Limb (tissue), 2 donors: ENCODE results near the gene NINJ2.
"Not testable (repeated sequence)": the region's sequence is repeated elsewhere in the genome, so short reads cannot be mapped to it uniquely, and the experiment has no call there.

ENCODE experiments used
- DNase-seq, 2 donors: peaks; one replicate each; pipeline ENCODE4 v3.0.0-alpha.2; 2016; ENCODE audit errors: extremely low spot score in 2 of 2

Gene NINJ2, protein sequence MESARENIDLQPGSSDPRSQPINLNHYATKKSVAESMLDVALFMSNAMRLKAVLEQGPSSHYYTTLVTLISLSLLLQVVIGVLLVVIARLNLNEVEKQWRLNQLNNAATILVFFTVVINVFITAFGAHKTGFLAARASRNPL

DNA sequence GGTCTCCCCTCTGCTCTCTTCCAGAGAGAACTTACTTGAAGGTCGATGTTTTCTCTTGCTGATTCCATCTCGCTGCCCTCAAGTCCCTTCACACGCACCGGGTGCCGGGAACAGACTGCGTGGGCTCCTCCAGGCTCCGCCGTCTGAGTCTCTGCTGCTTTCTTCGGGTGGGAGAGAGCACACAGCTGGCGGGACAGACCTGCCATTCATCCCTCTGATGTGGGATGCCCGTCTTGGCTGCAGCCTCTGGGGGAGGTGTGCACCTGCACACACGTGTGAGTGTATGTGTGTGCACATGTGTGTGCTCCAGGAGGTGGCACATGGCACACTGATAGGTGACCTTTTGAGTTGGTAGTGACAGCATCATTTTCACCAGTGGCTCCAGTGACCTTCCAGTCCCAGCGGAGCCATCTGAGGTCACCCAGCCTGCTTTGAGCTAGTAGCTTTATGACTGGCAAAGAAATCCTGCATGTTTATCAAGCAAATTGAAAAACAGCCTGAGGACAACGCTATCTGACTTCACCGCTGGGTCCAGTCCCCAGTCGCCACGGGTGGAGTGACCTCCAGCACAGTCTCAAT lies at the start of gene NINJ2:
TSS of gene NINJ2 (minus strand) at position 153 of the 579 bp plus-strand sequence. CDS start at position 68, 85 bp downstream.
- peak in 1 of 2 donors; percentile 43 for DNase-seq

DNA sequence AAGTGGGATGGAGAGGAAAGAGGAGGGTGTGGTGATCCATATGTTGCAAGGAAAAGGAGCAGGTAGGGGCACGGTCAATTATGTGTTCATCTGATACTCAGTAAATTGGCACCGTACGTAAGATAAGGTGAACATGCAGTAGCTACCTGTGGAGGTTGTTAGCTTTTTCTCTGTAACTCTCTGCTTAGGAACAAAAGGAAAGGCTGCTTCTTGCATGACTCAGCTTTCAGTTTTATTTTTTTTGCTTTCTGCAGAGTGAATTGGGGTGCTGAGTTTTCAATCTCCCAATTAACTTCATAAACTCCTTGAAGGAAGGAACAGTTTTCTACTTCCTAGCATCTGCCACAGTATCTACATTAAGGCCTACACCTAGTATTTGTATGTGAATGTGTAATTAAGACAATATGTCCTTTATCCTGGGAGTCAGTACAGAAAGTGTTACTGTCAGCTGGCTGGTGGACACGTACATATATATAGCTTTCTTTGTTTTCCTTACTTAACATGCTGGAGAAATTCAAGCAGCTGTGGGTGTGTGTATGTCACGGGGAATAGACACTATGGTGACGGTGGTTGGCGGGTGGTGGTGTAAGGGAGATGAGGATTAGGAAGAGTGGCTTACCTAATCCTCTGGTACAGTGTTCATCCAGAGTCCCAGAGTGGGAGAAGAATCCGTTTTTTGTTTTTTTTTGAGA lies 49.1 kb upstream of the NINJ2 start:
- peak in 1 of 2 donors; percentile 58 for DNase-seq

DNA sequence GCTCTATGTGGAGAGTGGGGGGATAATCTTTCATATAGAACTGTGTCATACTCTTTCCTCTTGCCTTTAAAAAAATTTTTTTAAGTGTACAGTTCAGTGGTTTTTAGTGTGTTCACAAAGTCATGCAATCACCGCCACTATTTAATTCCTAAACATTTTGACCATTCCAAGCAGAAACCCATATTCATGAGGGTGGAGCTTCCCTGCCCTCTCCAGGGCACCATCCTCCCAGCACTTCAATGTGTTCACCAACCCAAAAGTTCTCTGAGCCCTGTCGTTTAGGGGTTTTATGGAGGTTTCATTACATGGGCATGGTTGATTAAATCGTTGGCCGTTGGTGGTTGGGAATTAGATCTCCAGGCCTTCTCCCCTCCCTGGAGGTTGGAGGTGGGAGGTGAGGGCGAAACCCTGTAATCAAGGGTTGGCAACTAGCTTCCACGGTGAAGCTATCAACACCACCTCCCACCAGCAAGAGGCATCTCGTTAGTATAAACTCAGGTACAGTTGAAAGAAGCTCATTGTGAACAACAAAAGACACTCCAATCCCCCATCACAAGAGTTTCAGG lies 46.3 kb upstream of the NINJ2 start:
- DNase-seq, result no peak

GRCh38 chr12:708084-708483 lies 44.8 kb upstream of the NINJ2 start:
- DNase-seq, result not testable (repeated sequence)

- DNase-seq, result no peak
Measured at GRCh38 chr12:704516-705242, 41.4 kb upstream of the NINJ2 start.

DNA sequence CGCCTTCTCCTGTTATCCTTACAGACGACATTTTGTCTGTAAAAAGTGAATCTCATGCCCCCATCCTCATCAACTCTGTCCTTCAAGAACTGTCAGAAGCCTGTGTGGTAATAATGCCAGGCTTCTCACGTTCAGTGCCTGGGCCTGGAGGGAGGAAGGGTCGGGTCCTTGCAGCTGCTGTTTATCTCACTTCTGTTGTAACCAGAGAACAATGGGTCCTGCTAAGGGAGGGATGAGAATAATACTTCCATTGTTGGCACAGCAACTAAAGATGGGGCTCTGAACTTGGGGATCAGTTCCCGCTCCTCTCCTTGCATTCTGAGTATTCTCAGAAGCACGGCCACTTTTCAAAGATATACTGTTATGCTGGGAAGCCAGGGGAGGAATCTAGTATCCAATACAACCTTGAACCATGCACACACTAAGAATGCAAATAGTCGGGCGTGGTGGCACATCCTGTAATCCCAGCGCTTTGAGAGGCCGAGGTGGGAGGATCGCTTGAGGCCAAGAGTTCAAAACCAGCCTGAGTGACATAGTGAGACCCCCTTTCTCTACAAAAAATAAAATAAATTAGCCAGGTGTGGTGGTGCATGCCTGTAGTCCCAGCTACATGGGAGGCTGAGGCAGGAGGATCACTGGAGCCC lies 38.8 kb upstream of the NINJ2 start:
- no peak for DNase-seq

DNA sequence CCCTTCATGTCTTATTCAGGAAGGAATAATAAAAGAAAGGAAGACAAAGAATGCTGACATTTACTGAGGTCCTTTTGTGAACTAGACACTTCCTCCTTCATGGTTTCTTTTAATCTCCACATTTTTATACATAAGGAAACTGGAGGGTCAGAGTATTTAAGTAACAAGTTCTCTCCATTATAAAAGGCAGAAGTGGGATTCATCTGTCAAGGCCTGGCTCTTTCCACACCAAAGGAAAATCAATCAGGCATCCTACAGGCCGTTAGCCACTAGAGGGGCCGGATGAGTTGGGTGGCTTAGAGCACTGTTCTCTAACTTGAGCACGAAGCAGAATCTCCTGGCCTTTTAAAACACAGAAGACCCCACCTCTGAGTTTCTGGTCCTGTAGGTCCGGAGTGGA lies 36.8 kb upstream of the NINJ2 start:
- no peak for DNase-seq

DNA sequence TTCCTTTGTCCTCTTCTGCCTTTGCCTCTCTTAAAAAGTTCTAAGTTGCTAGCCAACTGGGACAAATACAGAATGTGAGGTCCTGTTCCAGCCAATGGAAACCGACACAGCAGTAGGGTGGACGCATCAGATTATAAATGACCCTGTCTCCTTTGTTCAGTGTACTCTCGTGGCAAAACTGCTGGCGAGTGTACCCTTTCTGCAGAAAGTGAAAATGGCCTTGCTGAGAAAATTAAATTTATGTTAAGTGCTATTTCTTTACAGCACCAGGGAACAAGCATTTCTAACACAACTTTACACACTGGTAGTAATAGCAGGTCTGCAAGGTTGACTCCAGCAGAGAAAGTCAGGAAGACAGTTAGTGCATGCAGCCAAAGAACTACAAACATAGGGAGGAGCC lies 35.0 kb upstream of the NINJ2 start:
- not testable (repeated sequence) for DNase-seq

GRCh38 chr12:697481-697880 lies 34.2 kb upstream of the NINJ2 start:
- no peak for DNase-seq

DNA sequence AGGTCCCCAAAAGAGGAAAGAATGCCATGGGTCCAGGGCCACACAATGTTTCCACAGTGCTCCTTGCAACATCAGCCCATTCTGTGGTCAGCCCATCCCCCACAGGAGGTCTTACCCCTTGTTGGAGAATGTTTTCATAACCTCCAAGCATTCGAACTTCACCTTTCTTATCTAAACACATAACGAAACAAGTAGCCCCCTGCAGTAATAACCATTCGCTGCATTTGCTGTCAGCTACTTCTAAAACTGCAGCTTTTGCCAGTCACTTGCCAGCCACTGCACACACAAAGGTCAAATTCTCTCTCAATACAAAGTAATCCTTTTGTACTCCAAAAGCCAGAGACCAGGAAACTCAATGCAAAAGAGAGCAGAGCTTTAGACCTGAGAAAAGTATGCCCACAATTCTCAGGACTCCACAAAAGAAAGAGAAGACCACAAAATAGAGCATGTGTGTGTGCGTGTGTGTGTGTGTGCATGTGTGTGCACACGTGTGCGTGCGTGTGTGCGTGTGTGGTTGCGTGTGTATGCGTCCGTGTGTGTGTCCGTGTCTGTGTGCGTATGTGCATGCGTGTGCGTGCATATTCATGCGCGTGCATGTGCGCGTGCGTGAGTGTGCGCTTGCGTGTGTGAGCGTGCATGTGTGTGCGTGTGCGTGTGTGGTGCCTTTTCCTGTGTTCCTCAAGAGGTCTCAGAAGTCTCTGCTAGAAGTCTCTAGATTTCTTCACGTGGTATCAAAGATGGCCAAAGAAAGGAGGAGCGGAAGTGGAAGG lies 31.7 kb upstream of the NINJ2 start:
- DNase-seq, result no peak

DNA sequence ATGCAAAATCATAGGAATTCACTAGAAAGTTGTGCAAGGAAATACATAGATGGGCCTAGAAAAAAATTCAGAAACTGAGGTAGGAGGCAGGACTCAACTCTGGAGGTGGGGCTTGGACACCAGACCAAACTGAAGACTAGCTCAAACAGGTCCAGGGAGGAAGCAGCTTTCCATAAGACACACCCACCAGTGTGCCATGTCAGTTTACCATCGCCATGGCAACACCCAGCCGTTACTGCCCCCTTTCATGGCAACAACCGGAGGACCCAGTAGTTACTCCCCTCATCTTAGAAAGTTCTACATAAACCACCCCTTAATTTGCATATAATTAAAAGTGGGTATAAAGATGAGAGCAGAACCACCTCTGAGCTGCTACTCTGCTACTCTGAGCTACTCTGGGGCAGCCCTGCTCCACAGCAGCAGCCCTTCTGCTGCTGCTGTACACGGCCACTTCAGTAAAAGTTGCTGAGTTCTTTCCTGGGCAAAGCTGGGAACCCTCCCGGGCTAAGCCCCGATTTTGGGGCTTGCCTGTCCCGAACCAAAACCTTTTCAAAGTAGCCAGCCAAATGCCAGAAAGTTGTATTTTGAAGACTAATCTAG lies 30.8 kb upstream of the NINJ2 start:
- no peak for DNase-seq

DNA sequence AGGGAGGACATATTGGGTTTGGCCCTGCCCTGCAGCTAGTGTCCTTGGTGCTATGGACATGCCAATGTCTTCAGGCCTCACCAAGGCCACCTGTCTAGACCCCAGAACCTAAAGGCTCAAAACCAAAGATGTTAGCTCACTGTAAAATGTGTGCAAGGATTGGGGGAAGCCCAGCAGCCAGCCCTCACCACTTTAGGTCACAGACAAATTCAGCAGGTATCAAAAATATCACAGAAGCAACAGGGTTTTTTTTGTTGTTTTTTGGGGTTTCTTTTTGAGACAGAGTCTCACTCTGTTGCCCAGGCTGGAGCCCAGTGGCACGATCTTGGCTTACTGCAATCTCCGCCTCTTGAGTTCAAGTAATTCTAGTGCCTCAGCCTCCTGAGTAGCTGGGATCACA lies 29.0 kb upstream of the NINJ2 start:
- DNase-seq, result no peak

GRCh38 chr12:690466-690865 lies 27.2 kb upstream of the NINJ2 start:
- no peak for DNase-seq

DNA sequence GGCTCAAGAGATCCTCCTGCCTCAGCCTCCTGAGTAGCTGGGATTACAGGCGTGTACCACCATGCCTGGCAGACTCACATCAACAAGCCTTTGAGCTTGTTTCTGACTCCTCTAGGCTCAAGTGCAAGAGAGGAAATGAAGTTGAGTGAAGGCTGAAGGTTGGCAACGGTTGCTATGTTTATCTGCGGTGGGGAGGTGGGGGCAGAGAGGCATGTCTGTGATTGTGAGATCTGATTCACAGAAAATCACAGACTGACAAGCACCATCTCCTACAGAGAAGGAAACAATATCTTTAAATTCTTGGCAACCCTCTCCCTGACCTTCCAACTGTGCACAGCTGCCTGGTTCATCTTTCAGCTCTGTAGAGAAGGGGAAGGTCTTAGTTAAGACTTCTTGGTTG lies 22.1 kb upstream of the NINJ2 start:
- DNase-seq, result peak; percentile 49 to 52

DNA sequence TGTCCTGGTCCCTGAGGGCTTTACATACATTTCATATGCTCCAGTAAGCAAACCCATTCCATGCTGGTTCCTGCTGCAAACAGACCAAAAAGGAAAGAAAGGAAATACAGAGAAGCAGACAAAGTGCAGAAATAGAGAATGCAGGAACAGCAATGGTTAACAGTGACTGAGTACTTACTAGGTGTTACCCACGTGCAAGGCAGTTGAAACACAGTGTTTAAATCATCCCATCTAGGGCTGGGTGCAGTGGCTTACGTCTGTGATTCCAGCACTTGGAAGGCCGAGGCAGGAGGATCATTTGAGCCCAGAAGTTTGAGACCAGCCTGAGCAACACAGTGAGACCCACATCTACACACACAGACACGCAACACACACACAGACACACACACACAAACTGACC lies 21.2 kb upstream of the NINJ2 start:
- no peak for DNase-seq

DNA sequence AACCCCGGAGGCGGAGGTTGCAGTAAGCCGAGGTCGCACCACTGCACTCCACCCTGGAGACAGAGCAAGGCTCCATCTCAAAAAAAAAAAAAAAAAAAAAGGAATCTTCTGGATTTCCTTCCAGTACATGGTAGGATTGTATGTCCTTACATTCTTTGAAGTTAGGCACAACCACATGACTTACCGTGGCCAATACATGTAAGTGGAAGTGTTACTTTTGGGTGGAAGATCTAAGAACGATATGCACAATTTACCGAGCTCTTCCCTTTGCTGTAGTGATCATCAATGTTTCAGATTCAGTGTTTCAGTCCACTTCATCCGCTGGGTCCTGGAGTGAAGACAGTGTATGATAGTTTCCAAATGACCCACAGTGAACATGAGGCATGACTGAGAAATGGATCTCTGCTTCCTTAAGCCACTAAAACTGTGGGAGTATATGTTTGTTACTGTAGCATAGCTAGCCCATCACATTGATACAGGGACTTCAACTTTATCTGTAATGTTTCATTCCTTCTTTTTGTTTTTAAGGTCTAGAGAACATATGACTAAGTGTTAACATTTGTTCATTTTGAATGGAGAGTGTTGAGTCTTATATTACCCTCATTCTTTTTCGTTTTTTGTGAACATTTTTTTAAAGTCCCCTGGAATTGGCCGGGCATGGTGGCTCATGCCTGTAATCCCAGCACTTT lies 18.5 kb upstream of the NINJ2 start:
- no peak for DNase-seq

DNA sequence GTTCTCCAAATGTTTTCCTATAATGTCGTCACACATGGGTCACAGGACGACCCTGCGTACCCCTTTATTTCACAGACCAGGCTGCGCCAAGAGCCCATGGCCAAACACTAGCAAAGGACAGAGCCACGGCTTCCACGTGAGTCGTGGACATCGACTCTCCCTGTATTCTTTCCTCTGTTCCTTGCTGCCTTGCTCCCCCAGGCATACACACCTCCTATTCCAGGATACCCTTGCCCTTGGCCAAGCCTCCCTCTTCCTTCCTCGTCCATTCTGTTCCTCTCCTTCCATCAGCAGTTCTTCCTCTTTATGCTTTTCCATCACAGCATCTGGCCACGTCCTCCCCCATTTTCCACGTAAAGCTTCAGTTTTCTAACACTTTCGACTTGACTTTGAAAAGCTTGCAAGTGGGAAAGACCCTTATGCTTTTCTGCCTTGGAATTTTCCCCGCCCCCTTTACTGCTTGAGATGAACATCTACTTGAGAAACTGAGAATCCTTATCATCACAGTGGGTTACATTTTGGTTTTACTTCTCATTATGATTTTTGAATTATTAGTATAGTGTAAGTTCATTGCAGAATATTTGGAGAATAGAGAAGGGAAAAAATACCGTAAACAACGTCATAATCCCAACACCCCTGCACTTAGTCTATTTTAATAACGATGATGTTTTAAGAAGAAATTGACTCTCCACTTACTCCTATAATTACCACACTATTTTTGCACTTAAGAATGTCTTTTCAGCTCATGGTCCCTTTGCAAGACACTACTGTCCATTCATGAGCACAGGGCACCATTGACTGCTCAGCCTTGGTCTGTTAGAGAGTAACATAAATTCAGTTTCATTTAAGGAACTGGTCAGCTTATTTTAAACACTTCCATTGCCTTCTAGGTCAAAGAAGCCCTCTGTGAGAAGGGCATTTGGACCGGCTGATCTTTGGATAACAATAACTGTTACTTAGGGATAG lies 15.8 kb upstream of the NINJ2 start:
- no peak for DNase-seq

DNA sequence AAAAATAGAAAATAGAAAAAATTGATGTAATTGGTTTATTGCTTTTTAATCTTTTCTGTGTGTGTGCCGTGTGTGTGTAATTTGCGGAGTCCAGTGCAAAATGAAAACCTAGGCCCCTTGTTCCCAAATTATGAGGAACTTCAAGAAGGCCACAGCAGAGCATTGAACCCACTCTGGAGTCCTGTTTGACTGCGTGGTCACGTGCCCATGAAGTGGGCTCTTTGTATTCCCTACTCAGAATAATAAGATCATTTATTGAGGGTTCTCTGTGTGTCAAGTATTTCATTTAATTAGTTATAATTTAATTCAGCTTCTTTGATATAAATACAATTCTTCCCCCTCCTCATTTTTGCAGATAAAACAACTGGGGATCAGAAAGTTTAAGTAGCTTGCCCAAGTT lies 12.3 kb upstream of the NINJ2 start:
- no peak for DNase-seq
